ENCODE results near the gene ACVRL1. TPM values are rescaled to one million over a fixed set of nuclear protein-coding genes. Genes with fewer than 3 reads are reported as not detected.

ACVRL1 gene
- total RNA-seq, 4 donors from 2014 or later, result 115 to 440 (median 137) TPM

DNA sequence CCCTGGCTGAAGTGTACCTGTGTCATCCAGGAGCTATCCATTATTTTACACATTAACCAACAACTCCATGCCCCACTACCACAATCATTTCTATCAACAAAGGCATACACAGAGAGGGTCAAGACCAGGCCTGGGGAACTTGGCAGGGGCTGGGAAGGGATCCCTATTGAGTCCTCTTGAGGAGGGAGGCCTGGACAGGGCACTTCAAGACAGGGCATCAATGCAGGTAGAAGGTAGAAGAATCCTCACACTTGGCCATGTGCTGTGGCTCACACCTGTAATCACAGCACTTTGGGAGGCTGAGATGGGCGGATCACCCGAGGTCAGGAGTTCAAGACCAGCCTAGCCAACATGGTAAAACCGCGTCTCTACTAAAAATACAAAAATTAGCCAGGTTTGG lies 32.8 kb upstream of the ACVRL1 start:
- WGBS, 2 donors (ENCODE audit: low coverage in 1 of 2), result 87 to 100% methylated on average over 1 to 4 of the region's 4 CpGs
- Histone ChIP-seq H3K27me3 (peaks cover 14% of the 10 kb centered on the region), H3K9me3 (no peaks in the 10 kb centered on the region), H3K27ac (no peak overlapping the region), H3K36me3 (no peaks in the 10 kb centered on the region), H3K4me3 (no peak overlapping the region), H3K4me1 (peaks cover 0 to 11% (median 4%) of the 10 kb centered on the region in 4 donors)
- intact Hi-C loops (cut with DNase I; ENCODE audit: low total_unique reads) (no loop called here), in situ Hi-C loops (cut with MboI; ENCODE audit: low pct_ligation_motif_present in 1 of 4, low pct_unique_long_range_greater_than_20kb in 1 of 4, low sequenced_read_pairs in 3 of 4) (no loop called here)
- no peak for DNase-seq
- TF ChIP-seq POLR2AphosphoS5 (IDR thresholded peaks at IDR 0.05) (no peak), POLR2A (IDR thresholded peaks at IDR 0.05) (no peak), EP300 (IDR thresholded peaks at IDR 0.05; ENCODE audit: low read depth) (no peak)
- TF ChIP-seq, protein P1, sequence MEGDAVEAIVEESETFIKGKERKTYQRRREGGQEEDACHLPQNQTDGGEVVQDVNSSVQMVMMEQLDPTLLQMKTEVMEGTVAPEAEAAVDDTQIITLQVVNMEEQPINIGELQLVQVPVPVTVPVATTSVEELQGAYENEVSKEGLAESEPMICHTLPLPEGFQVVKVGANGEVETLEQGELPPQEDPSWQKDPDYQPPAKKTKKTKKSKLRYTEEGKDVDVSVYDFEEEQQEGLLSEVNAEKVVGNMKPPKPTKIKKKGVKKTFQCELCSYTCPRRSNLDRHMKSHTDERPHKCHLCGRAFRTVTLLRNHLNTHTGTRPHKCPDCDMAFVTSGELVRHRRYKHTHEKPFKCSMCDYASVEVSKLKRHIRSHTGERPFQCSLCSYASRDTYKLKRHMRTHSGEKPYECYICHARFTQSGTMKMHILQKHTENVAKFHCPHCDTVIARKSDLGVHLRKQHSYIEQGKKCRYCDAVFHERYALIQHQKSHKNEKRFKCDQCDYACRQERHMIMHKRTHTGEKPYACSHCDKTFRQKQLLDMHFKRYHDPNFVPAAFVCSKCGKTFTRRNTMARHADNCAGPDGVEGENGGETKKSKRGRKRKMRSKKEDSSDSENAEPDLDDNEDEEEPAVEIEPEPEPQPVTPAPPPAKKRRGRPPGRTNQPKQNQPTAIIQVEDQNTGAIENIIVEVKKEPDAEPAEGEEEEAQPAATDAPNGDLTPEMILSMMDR (IDR thresholded peaks at IDR 0.05), result no peak

GRCh38 chr12:51879102-51879501 lies 28.2 kb upstream of the ACVRL1 start:
- in situ Hi-C loops (cut with MboI; ENCODE audit: low pct_ligation_motif_present in 1 of 4, low pct_unique_long_range_greater_than_20kb in 1 of 4, low sequenced_read_pairs in 3 of 4), result no loop called here
- Histone ChIP-seq H3K36me3 (no peaks in the 10 kb centered on the region), H3K27me3 (no peaks in the 10 kb centered on the region), H3K27ac (no peak overlapping the region), H3K4me3 (no peak overlapping the region), H3K4me1 (no peaks in the 10 kb centered on the region), H3K9me3 (no peaks in the 10 kb centered on the region)
- WGBS, 2 donors (ENCODE audit: low coverage in 1 of 2), result 79 to 93% methylated on average over 3 of the region's 3 CpGs
- TF ChIP-seq EP300 (IDR thresholded peaks at IDR 0.05; ENCODE audit: low read depth), result no peak
- no peak for TF ChIP-seq POLR2AphosphoS5 (IDR thresholded peaks at IDR 0.05)
- TF ChIP-seq POLR2A (IDR thresholded peaks at IDR 0.05), result no peak
- intact Hi-C loops (cut with DNase I; ENCODE audit: low total_unique reads), result no loop called here
- no peak for DNase-seq

DNA sequence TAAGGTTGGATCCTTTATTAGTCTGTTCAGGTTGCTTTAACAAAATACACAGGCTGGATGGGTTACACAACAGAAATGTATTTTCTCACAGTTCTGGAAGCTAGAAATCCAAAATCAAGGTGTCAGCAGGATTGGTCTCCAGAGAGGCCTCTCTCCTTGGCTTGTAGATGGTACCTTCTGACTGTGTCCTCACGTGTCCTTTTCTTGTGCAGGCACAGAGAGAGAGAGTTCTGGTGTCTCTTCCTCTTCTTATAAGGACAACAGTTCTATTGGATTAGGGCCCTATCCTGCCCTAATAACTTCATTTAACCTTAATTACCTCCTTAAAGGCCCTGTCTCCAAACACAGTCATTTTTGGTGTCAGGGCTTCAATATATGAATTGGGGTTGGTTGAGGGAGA lies 24.0 kb upstream of the ACVRL1 start:
- TF ChIP-seq POLR2A (IDR thresholded peaks at IDR 0.05), result no peak
- no peak for TF ChIP-seq POLR2AphosphoS5 (IDR thresholded peaks at IDR 0.05)
- TF ChIP-seq, protein P1 (IDR thresholded peaks at IDR 0.05), result no peak
- TF ChIP-seq EP300 (IDR thresholded peaks at IDR 0.05; ENCODE audit: low read depth), result no peak
- DNase-seq, result no peak
- Histone ChIP-seq H3K27me3 (peaks cover 2% of the 10 kb centered on the region), H3K9me3 (no peaks in the 10 kb centered on the region), H3K4me3 (no peak overlapping the region), H3K27ac (no peak overlapping the region), H3K36me3 (no peaks in the 10 kb centered on the region), H3K4me1 (peaks cover 0 to 13% (median 7%) of the 10 kb centered on the region in 4 donors)
- intact Hi-C loops (cut with DNase I; ENCODE audit: low total_unique reads), result no loop called here
- in situ Hi-C loops (cut with MboI; ENCODE audit: low pct_ligation_motif_present in 1 of 4, low pct_unique_long_range_greater_than_20kb in 1 of 4, low sequenced_read_pairs in 3 of 4), result no loop called here
- WGBS, 2 donors (ENCODE audit: low coverage in 1 of 2), result 78 to 100% methylated on average over 1 of the region's 1 CpG

DNA sequence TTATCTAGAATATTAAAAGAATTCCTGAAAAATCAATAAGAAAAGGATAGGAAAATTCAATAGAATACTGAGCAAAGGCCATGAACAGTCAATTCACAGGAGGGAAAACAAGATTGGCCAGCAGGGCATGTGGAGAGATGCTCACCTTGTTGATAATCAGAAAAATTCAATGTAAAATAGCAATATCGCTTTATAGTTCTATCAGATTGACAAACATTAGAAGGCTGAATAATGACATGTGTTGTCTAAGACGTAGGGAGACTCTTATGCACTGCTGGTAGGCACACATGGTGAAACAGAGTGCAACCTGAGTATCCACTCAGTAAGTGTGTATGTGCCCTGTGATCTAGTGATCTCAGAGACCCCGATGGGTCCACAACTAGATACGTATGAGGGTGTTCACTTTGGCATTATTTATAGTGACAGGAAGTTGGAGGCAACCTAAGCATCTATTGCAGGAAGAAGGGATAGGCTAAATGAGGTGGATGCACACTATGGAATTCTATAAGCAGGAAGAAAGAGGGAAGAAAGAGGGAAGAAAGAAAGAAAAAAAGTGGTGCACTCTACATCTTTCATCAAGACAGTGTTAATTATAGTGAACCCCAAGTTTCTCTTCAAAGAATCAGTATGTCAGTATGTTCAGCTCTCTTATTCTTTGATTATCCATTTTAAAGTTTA lies 23.2 kb upstream of the ACVRL1 start:
- DNase-seq, result no peak
- in situ Hi-C loops (cut with MboI; ENCODE audit: low pct_ligation_motif_present in 1 of 4, low pct_unique_long_range_greater_than_20kb in 1 of 4, low sequenced_read_pairs in 3 of 4), result no loop called here
- Histone ChIP-seq H3K4me3 (no peak overlapping the region), H3K36me3 (no peaks in the 10 kb centered on the region), H3K27ac (no peak overlapping the region), H3K9me3 (no peaks in the 10 kb centered on the region), H3K4me1 (peaks cover 0 to 13% (median 7%) of the 10 kb centered on the region in 4 donors), H3K27me3 (peaks cover 3% of the 10 kb centered on the region)
- 76 to 90% methylated on average over 4 of the region's 4 CpGs for WGBS, 2 donors (ENCODE audit: low coverage in 1 of 2)
- intact Hi-C loops (cut with DNase I; ENCODE audit: low total_unique reads), result no loop called here
- TF ChIP-seq, protein P1 (IDR thresholded peaks at IDR 0.05), result no peak
- TF ChIP-seq POLR2A (IDR thresholded peaks at IDR 0.05) (no peak), POLR2AphosphoS5 (IDR thresholded peaks at IDR 0.05) (no peak), EP300 (IDR thresholded peaks at IDR 0.05; ENCODE audit: low read depth) (no peak)

Data from transverse colon (tissue), 4 donors.